Stimulated activated CD4-positive, alpha-beta T cell treated with anti-CD3 and anti-CD28 coated beads, Interleukin-1b, Interleukin-23, amount 100 ng/mL, for 4 hours (primary cell): ENCODE results near the gene BTG4.

Experiments
- DNase-seq, 2 donors: peaks; one replicate each; pipeline ENCODE4 v3.0.0-alpha.2; 2020; ENCODE audit warnings: low read depth in 2 of 2

The BTG4 gene

GRCh38 chr11:111512296-111513239, at the start of gene BTG4:
TSS of gene BTG4 (minus strand) at chr11:111512386. CDS start at chr11:111498776, 13,610 bp downstream.
- peak in 1 of 2 donors; percentile 26 for DNase-seq

GRCh38 chr11:111561791-111562325, 49.7 kb upstream of the BTG4 start:
- DNase-seq: no peak

GRCh38 chr11:111561306-111561705, 49.1 kb upstream of the BTG4 start:
- DNase-seq: no peak

- no peak for DNase-seq
Measured at GRCh38 chr11:111560800-111561199, 48.6 kb upstream of the BTG4 start.

GRCh38 chr11:111559800-111560464, 47.7 kb upstream of the BTG4 start:
- no peak for DNase-seq

- DNase-seq: no peak
Measured at GRCh38 chr11:111557425-111558111, 45.4 kb upstream of the BTG4 start.

GRCh38 chr11:111555255-111555654, 43.1 kb upstream of the BTG4 start:
- no peak for DNase-seq

- DNase-seq: no peak
Measured at GRCh38 chr11:111554532-111554931, 42.3 kb upstream of the BTG4 start.

GRCh38 chr11:111550258-111550657, 38.1 kb upstream of the BTG4 start:
- DNase-seq: no peak

- DNase-seq: no peak
Measured at GRCh38 chr11:111549869-111550203, 37.6 kb upstream of the BTG4 start.

GRCh38 chr11:111549196-111549868, 37.1 kb upstream of the BTG4 start:
- no peak for DNase-seq

GRCh38 chr11:111548525-111548924, 36.3 kb upstream of the BTG4 start:
- no peak for DNase-seq

- DNase-seq: no peak
Measured at GRCh38 chr11:111542606-111543275, 30.6 kb upstream of the BTG4 start.

GRCh38 chr11:111541254-111542061, 29.3 kb upstream of the BTG4 start:
- DNase-seq: no peak

GRCh38 chr11:111540937-111541253, 28.7 kb upstream of the BTG4 start:
- no peak for DNase-seq

GRCh38 chr11:111540114-111540936, 28.1 kb upstream of the BTG4 start, which contains the start of gene LAYN:
TSS of gene LAYN (plus strand) at chr11:111540720. CDS start at chr11:111540844, 124 bp downstream.
- DNase-seq: no peak

- no peak for DNase-seq
Measured at GRCh38 chr11:111539426-111540113, 27.4 kb upstream of the BTG4 start.

- DNase-seq: no peak
Measured at GRCh38 chr11:111538407-111539114, 26.4 kb upstream of the BTG4 start.
